ENCODE results near the gene CDH19.

DNA sequence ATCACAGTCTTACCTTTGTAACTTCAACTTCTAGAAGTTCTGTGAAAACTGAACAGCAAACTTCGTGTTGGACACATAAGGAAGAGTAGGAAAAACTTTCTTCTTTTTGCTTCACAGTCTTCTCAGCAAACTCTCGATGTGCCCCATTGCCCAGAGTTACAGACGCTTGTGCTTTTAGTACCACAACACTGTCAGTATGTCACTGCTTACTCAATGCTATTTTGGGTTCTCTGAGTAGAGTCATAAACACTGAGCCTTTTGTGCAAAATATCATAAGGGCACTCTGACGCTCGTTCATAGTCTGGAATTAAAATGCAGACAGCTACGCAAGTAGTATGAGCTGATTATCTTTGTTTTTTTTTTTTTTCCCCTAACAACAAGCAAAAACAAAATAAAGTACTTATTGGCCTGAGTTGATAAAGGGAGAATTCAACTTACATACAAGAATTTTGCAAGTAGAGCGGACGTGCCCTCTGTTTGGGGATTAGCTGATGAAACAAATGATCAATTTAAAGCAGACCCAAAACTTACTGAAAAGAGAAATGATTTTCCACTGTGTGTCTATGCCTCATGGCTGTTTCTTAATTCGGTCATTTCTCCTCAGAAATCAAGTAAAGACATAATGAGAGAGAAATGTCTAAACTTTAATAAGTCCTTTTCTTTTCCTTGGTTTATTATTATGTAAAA is at the start of gene CDH19:
- TF ChIP-seq POLR2A (IDR thresholded peaks at IDR 0.05; ENCODE audit: extremely low read depth, insufficient read length) (no peak), MYC (IDR thresholded peaks at IDR 0.05; ENCODE audit: low read depth, low read length) (no peak)
- TF ChIP-seq, protein P1, sequence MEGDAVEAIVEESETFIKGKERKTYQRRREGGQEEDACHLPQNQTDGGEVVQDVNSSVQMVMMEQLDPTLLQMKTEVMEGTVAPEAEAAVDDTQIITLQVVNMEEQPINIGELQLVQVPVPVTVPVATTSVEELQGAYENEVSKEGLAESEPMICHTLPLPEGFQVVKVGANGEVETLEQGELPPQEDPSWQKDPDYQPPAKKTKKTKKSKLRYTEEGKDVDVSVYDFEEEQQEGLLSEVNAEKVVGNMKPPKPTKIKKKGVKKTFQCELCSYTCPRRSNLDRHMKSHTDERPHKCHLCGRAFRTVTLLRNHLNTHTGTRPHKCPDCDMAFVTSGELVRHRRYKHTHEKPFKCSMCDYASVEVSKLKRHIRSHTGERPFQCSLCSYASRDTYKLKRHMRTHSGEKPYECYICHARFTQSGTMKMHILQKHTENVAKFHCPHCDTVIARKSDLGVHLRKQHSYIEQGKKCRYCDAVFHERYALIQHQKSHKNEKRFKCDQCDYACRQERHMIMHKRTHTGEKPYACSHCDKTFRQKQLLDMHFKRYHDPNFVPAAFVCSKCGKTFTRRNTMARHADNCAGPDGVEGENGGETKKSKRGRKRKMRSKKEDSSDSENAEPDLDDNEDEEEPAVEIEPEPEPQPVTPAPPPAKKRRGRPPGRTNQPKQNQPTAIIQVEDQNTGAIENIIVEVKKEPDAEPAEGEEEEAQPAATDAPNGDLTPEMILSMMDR (IDR thresholded peaks at IDR 0.05; ENCODE audit: low read depth, low read length) = no peak
- TF ChIP-seq, protein P2, sequence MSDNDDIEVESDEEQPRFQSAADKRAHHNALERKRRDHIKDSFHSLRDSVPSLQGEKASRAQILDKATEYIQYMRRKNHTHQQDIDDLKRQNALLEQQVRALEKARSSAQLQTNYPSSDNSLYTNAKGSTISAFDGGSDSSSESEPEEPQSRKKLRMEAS (IDR thresholded peaks at IDR 0.05; ENCODE audit: low read depth, low read length) = no peak

Data from NB4 (cell line).